GM12874 (cell line): ENCODE results near the gene ZMYND12.

Experiments
- CTCF ChIP-seq: IDR thresholded peaks from 2 replicates; pipeline ENCODE4 v1.5.1; 2011; ENCODE audit warnings: low read depth, mild to moderate bottlenecking, control low read depth, low read length, moderate library complexity; ENCODE audit not compliant: insufficient read depth

The ZMYND12 gene

DNA sequence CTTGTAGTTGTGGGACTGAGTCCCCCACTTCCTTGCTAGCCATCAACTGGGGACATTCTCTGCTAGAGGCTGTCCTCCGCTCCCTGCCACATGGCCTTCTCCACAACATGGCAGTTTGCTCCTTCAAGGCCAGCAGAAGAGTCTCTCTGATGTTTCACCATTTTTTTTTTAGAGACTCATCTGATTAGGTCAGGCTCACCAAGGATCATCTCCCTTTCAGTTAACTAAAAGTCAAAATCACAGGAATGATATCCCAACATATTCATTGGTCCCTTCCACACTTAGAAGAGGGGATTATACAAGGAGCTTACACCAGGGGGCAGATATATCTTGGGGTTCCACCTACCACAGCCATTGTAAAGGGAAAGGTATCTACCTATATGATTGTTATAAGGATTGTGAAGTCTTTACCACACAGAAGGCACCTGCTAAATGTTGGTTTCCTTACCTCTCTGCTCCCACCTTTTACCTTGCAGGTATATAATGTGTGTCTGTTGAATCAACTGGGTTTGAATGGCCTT, 51.9 kb downstream of the ZMYND12 start:
- TF ChIP-seq CTCF: no peak

DNA sequence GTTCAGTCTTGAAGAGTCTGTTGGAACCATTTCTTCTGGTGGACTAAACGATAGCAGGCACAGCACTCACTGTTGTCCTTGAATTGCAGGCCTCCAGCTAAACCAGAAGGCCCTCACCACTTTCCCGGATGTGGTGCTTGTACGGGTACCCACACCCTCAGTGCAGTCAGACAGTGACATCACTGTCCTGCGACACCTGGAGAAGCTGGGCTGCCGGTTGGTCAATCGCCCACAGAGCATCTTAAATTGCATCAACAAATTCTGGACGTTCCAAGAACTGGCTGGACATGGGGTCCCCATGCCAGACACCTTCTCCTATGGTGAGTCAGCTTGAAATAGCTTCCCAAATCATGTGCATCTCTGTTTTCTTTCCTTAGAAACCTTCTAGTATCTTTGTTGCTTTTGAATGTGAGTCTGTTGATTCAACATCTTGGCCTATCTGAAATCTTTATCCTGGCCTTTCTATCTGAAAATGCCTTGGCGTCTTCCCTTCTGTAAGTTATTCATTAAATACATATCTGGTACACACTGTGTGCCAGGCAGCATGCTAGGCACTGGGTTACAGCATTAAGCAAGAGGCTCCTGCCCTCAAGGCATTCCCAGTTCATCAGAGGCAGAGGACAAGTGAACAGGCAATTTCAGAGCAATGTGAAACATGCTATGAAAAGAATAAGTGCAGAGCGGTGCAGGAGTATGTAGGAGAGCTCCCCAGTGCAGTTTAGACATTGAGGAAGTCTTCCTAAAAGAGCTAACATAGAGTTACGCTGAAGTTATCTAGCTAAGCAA, 56.3 kb downstream of the ZMYND12 start:
- TF ChIP-seq CTCF: no peak

DNA sequence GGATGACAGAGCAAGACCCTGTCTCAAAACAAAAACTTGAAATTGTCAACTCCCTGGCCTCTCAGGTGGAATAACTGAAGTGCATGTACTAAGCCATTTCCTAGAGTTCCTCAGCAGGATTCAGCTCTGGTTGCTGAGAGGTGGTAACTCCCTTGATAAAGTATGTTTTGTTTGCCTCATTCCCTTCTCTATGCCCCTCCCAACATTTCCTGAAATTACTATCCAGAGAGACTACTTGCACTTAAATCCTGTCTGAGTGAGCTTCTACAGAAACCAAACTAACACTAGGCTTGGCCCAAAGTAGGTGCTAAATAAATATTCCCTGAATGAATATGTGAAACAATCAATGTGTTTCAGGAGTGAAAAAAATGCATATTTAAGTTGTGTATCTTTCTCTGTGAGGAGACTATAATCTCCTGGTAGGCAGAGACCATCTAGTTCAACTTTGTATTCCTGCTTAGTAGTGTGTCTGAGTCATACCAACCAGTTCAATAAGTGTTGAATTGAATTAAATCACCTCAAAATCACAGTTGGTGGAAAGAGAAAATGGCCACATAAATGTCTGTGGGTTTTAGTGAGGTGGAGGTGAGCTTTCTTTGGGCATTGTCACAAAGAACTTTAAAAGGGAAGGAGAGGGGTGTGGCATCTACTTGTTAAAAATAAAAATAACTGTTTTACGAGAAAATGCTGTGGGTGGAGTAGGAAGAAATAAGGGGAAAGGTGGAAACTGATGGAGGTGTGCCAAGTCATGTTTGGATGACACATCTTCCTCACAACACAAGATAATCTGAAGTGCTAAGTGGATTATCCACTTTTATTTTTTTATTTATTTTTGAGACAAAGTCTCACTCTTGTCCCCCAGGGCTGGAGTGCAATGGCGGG, 62.6 kb downstream of the ZMYND12 start:
- no peak for TF ChIP-seq CTCF

- no peak for TF ChIP-seq CTCF
Measured at GRCh38 chr1:42392255-42392654, 63.6 kb downstream of the ZMYND12 start.

- no peak for TF ChIP-seq CTCF
Measured at GRCh38 chr1:42386051-42386450, 69.8 kb downstream of the ZMYND12 start.

GRCh38 chr1:42385283-42385682, 70.5 kb downstream of the ZMYND12 start:
- no peak for TF ChIP-seq CTCF

DNA sequence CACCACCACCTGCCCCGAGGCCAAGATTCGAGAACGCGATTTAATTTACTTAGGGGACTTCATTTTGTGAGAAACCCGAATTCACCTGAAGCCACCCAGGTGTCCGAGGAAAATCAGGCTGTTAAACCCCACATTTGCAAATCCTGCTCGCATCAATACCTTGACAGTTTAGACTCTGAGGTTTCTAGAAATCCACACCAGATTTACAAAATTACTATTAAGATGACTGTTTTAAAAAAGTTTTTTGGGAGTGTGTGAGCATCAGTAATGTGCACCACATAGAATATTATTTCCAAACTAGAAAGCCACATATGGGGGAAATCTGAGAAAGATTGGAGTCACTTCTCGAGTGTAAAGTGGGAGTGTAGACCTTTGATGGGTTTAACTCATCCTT, 74.5 kb downstream of the ZMYND12 start:
- TF ChIP-seq CTCF: no peak
